ENCODE data around the gene DIABLO. TPM values are rescaled to one million over a fixed set of nuclear protein-coding genes. Genes with fewer than 3 reads are reported as not detected.

Gene DIABLO
- total RNA-seq, 1 experiment from 2014 or later = 69.6 TPM

GRCh38 chr12:122162976-122163375 is 62.9 kb downstream of the DIABLO start:
- peaks cover 11% of the 10 kb centered on the region for H3K36me3 Mint-ChIP-seq (ENCODE audit: insufficient read depth, unreplicated experiment)
- H3K27me3 Mint-ChIP-seq (ENCODE audit: insufficient read depth, unreplicated experiment) = no peaks in the 10 kb centered on the region
- H3K27ac Mint-ChIP-seq (ENCODE audit: low read depth, unreplicated experiment) = no peak overlapping the region
- no peak for DNase-seq (ENCODE audit: unreplicated experiment)
- ChIA-PET CTCF (no interaction called here), POLR2A (no interaction called here)
- no peaks in the 10 kb centered on the region for H3K9me3 Mint-ChIP-seq (ENCODE audit: unreplicated experiment)
- peaks cover 6% of the 10 kb centered on the region for H3K4me1 Mint-ChIP-seq (ENCODE audit: insufficient read depth, unreplicated experiment)
- H3K4me3 Mint-ChIP-seq (ENCODE audit: unreplicated experiment) = no peak overlapping the region
- intact Hi-C loops (cut with micrococcal nuclease) = no loop called here
- TF ChIP-seq CTCF (IDR thresholded peaks at IDR 0.05; ENCODE audit: unreplicated experiment) = no peak
- no TSS peak for BruUV-seq (replicated peaks)

GRCh38 chr12:122161682-122162081 is 64.2 kb downstream of the DIABLO start:
- no peaks in the 10 kb centered on the region for H3K27me3 Mint-ChIP-seq (ENCODE audit: insufficient read depth, unreplicated experiment)
- CTCF ChIA-PET = no interaction called here

GRCh38 chr12:122160761-122161160 is 65.1 kb downstream of the DIABLO start:
- peak overlapping the region; percentile 35 for H3K27ac Mint-ChIP-seq (ENCODE audit: low read depth, unreplicated experiment)
- H3K27me3 Mint-ChIP-seq (ENCODE audit: insufficient read depth, unreplicated experiment) = no peaks in the 10 kb centered on the region
- ChIA-PET POLR2A (no interaction called here), CTCF (no interaction called here)
- no peak for TF ChIP-seq CTCF (IDR thresholded peaks at IDR 0.05; ENCODE audit: unreplicated experiment)
- intact Hi-C loops (cut with micrococcal nuclease) = no loop called here
- H3K4me3 Mint-ChIP-seq (ENCODE audit: unreplicated experiment) = no peak overlapping the region
- H3K4me1 Mint-ChIP-seq (ENCODE audit: insufficient read depth, unreplicated experiment) = peaks cover 6% of the 10 kb centered on the region
- no peak for DNase-seq (ENCODE audit: unreplicated experiment)
- no TSS peak for BruUV-seq (replicated peaks)
- H3K9me3 Mint-ChIP-seq (ENCODE audit: unreplicated experiment) = no peaks in the 10 kb centered on the region
- peaks cover 11% of the 10 kb centered on the region for H3K36me3 Mint-ChIP-seq (ENCODE audit: insufficient read depth, unreplicated experiment)

More at GRCh38 chr12:122161682-122162081, 64.2 kb downstream of the DIABLO start:
- Mint-ChIP-seq H3K27ac (ENCODE audit: low read depth, unreplicated experiment) (no peak overlapping the region), H3K4me3 (ENCODE audit: unreplicated experiment) (no peak overlapping the region), H3K36me3 (ENCODE audit: insufficient read depth, unreplicated experiment) (peaks cover 11% of the 10 kb centered on the region), H3K4me1 (ENCODE audit: insufficient read depth, unreplicated experiment) (peaks cover 6% of the 10 kb centered on the region), H3K9me3 (ENCODE audit: unreplicated experiment) (no peaks in the 10 kb centered on the region)
- POLR2A ChIA-PET = no interaction called here
- no peak for DNase-seq (ENCODE audit: unreplicated experiment)
- TF ChIP-seq CTCF (IDR thresholded peaks at IDR 0.05; ENCODE audit: unreplicated experiment) = no peak
- BruUV-seq (replicated peaks) = no TSS peak
- intact Hi-C loops (cut with micrococcal nuclease) = no loop called here

- Mint-ChIP-seq H3K36me3 (ENCODE audit: insufficient read depth, unreplicated experiment) (peaks cover 11% of the 10 kb centered on the region), H3K27me3 (ENCODE audit: insufficient read depth, unreplicated experiment) (no peaks in the 10 kb centered on the region), H3K27ac (ENCODE audit: low read depth, unreplicated experiment) (no peak overlapping the region), H3K9me3 (ENCODE audit: unreplicated experiment) (no peaks in the 10 kb centered on the region), H3K4me3 (ENCODE audit: unreplicated experiment) (no peak overlapping the region), H3K4me1 (ENCODE audit: insufficient read depth, unreplicated experiment) (peaks cover 6% of the 10 kb centered on the region)
- ChIA-PET POLR2A (no interaction called here), CTCF (interaction anchor here (0.6 kb wide), 2 partner anchors 29 to 132 kb away, joined by 3 to 5 read pairs; no protein-coding TSS in a partner anchor)
- peak; percentile 8 for DNase-seq (ENCODE audit: unreplicated experiment)
- no TSS peak for BruUV-seq (replicated peaks)
- TF ChIP-seq CTCF (IDR thresholded peaks at IDR 0.05; ENCODE audit: unreplicated experiment) = no peak
- intact Hi-C loops (cut with micrococcal nuclease) = no loop called here
These were observed 66.0 kb downstream of the DIABLO start for GRCh38 chr12:122159882-122160281.

All from MCF 10A (cell line).